ENCODE measurements around the gene STT3A. TPM values are rescaled to one million over a fixed set of nuclear protein-coding genes. Genes with fewer than 3 reads are reported as not detected.
A peak's percentile ranks its signal among the peaks of the same experiment; 100 is the strongest.

STT3A gene
- total RNA-seq, 1 experiment from 2014 or later: 156 TPM

DNA sequence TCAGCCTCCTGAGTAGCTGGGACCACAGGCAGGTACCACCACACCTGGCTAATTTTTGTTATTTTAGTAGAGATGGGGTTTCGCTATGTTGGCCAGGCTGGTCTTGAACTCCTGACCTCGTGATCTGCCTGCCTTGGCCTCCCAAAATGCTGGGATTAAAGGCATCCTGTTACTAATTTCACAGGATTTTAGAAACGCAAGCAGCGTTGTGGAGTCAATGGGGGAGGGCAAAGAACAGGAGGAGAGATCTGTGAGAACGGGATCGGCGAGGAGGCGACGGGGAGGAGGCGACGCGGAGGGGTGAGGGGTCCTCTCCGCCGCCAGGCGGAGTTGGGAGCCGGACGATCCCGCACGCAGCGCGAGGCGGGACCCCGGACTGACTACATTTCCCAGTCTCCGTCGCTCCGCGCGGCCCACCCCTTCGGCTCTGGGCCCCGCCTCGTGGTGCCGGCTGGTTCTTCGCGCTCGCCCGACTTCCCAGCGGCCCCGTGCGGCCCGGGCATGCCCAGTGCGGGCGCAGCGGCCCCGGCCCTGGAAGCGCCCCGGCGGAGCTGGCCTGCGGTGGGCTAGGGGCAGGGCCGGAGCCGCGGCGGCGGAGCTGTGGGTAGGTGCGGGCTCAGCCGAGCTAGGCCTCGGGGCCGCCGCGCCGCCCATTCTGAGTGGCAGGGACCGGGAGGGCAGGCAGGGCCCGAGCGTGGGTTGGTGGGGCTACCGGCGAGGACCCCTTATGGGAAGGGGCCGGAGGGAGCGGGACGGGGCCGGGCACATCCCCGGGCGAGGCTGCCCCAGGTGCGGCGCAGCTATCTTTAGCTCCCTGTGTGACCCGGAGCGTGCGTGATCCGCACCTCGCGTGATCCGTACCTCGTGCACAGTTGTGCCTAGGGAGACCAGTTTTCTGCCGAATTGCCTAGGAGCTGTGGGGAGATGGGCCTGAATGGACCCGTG, 23.4 kb upstream of the STT3A start, which contains the start of gene EI24 (continued):
- TF ChIP-seq, protein P1, sequence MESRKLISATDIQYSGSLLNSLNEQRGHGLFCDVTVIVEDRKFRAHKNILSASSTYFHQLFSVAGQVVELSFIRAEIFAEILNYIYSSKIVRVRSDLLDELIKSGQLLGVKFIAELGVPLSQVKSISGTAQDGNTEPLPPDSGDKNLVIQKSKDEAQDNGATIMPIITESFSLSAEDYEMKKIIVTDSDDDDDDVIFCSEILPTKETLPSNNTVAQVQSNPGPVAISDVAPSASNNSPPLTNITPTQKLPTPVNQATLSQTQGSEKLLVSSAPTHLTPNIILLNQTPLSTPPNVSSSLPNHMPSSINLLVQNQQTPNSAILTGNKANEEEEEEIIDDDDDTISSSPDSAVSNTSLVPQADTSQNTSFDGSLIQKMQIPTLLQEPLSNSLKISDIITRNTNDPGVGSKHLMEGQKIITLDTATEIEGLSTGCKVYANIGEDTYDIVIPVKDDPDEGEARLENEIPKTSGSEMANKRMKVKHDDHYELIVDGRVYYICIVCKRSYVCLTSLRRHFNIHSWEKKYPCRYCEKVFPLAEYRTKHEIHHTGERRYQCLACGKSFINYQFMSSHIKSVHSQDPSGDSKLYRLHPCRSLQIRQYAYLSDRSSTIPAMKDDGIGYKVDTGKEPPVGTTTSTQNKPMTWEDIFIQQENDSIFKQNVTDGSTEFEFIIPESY (IDR thresholded peaks at IDR 0.05; ENCODE audit: extremely low read depth, insufficient replicate concordance, low read length): no peak
- TF ChIP-seq, protein P2, sequence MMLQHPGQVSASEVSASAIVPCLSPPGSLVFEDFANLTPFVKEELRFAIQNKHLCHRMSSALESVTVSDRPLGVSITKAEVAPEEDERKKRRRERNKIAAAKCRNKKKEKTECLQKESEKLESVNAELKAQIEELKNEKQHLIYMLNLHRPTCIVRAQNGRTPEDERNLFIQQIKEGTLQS (IDR thresholded peaks at IDR 0.05): no peak
- TF ChIP-seq, protein P3, sequence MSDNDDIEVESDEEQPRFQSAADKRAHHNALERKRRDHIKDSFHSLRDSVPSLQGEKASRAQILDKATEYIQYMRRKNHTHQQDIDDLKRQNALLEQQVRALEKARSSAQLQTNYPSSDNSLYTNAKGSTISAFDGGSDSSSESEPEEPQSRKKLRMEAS (IDR thresholded peaks at IDR 0.05): peak; percentile 83; the same call in 1 of the 2 replicates
- TF ChIP-seq ELF1 (IDR thresholded peaks at IDR 0.05; ENCODE audit: borderline replicate concordance, low read depth): no peak

DNA sequence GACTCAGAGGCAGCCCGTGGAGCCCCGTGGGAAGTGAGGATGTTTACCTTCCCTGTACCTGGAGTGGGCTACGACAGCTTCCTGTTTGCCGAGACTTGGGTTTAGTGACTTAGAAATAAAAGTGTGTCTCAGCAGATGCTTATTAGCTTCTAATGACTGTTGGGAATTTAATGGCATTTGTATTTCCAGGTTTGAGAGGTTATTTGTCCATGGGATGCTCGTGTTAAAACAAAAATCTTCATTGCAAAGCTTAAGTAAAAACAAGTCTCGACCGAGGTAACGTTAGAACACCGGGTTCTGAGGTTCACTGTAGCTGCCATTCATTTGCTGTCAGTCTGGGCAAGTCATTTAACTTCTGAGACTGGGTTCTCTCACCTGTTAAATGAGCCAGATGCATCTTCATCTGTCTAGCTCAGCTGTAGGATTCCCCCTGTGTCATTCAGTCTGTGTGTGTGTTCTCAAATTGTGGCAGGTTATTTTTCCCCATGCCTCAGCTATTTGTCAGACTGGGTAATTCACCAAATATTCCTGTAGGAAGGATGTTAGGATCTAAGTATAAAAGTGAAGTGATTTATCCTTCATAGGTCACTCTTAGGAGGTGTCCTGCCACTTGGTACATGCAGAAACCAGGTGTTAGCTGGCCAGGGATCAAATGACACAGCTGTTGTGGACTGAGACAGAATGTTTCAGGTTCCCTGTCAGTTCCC, 22.6 kb upstream of the STT3A start:
- intact Hi-C loops (cut with micrococcal nuclease): loop anchor here (2.0 kb wide), 1 partner anchor 23 kb away; the partner anchor contains the start of gene STT3A
- ATAC-seq (no peak), DNase-seq (ENCODE audit: low read depth, low spot score) (no peak)
- Histone ChIP-seq H3K36me3 (ENCODE audit: control insufficient read depth in 1 of 2, insufficient read depth in 2 of 2, low read length in 2 of 2) (peaks cover 12 to 16% of the 10 kb centered on the region in 2 experiments; a peak in 3 of 4 replicates), H3K4me3 (replicated peaks in 1 of 2; ENCODE audit: low read depth in 1 of 2, low read length in 2 of 2) (peak overlapping the region; percentile 61 to 99), H3K4me1 (ENCODE audit: control insufficient read depth in 1 of 2, insufficient read depth in 2 of 2, low read length in 2 of 2) (peaks cover 8 to 11% of the 10 kb centered on the region in 2 experiments), H3K9ac (ENCODE audit: low read length) (peak overlapping the region; percentile 99), H3K27ac (ENCODE audit: low read depth, low read length) (peak overlapping the region; percentile 90), H3K27me3 (ENCODE audit: insufficient read depth, low read length) (no peaks in the 10 kb centered on the region), H4K20me1 (ENCODE audit: insufficient read depth) (no peaks in the 10 kb centered on the region), H3K4me2 (ENCODE audit: low read length) (peak overlapping the region; percentile 96), H3K79me2 (ENCODE audit: insufficient read depth, low read length) (peaks cover 40% of the 10 kb centered on the region), H2AFZ (ENCODE audit: low read depth, low read length, poor library complexity, severe bottlenecking) (no peak overlapping the region), H3K9me2 (ENCODE audit: insufficient read depth) (no peaks in the 10 kb centered on the region), H3K9me3 (ENCODE audit: control insufficient read depth in 1 of 2, insufficient read depth in 1 of 2, low read depth in 1 of 2, low read length in 2 of 2) (no peaks in the 10 kb centered on the region)
- ChIA-PET POLR2A (interaction anchor here (1.1 to 1.4 kb wide), 2 partner anchors 12 to 18 kb away, joined by 3 to 4 read pairs; no protein-coding TSS in a partner anchor), CTCF (interaction anchor here (0.7 to 1.0 kb wide), 2 partner anchors 12 to 16 kb away, joined by 4 to 5 read pairs; no protein-coding TSS in a partner anchor), RAD21 (ENCODE audit: low non-redundant PET in 1 of 2, low total read pairs in 2 of 2, uncharacterized antibody in 2 of 2, unreplicated experiment in 2 of 2) (no interaction called here)
- BruUV-seq (replicated peaks): TSS peak; percentile 61
- TF ChIP-seq YY1 (IDR thresholded peaks at IDR 0.05; ENCODE audit: extremely low read depth, insufficient replicate concordance, low read depth, low read length) (no peak), ZNF274 (IDR thresholded peaks at IDR 0.05; ENCODE audit: low read depth, low read length) (no peak), TCF7L2 (IDR thresholded peaks at IDR 0.05; ENCODE audit: borderline replicate concordance, extremely low read depth, insufficient read depth, insufficient read length) (no peak), CBX3 (IDR thresholded peaks at IDR 0.05; ENCODE audit: low read depth) (no peak), ELF1 (IDR thresholded peaks at IDR 0.05; ENCODE audit: borderline replicate concordance, low read depth) (no peak), POLR2A (IDR thresholded peaks at IDR 0.05; ENCODE audit: borderline replicate concordance, extremely low read depth, insufficient read depth, insufficient read length) (no peak), SRF (IDR thresholded peaks at IDR 0.05; ENCODE audit: low read depth) (no peak), POLR2AphosphoS5 (IDR thresholded peaks at IDR 0.05; ENCODE audit: low read depth, low read length) (no peak)
- TF ChIP-seq, protein P2 (IDR thresholded peaks at IDR 0.05): no peak
- TF ChIP-seq, protein P4, sequence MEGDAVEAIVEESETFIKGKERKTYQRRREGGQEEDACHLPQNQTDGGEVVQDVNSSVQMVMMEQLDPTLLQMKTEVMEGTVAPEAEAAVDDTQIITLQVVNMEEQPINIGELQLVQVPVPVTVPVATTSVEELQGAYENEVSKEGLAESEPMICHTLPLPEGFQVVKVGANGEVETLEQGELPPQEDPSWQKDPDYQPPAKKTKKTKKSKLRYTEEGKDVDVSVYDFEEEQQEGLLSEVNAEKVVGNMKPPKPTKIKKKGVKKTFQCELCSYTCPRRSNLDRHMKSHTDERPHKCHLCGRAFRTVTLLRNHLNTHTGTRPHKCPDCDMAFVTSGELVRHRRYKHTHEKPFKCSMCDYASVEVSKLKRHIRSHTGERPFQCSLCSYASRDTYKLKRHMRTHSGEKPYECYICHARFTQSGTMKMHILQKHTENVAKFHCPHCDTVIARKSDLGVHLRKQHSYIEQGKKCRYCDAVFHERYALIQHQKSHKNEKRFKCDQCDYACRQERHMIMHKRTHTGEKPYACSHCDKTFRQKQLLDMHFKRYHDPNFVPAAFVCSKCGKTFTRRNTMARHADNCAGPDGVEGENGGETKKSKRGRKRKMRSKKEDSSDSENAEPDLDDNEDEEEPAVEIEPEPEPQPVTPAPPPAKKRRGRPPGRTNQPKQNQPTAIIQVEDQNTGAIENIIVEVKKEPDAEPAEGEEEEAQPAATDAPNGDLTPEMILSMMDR (IDR thresholded peaks at IDR 0.05 in 2 of 3, conservative IDR thresholded peaks at IDR 0.05 in 1 of 3; ENCODE audit: borderline replicate concordance in 1 of 3, insufficient read depth in 1 of 3, low read depth in 2 of 3, low read length in 2 of 3): no peak
- TF ChIP-seq, protein P1 (IDR thresholded peaks at IDR 0.05; ENCODE audit: extremely low read depth, insufficient replicate concordance, low read length): no peak
